HG03342 (cell line): ENCODE measurements around the gene USP32.
"Not testable (repeated sequence)": the region's sequence is repeated elsewhere in the genome, so short reads cannot be mapped to it uniquely, and the experiment has no call there.

Experiments
- ATAC-seq: cut with Tn5 transposase; IDR thresholded peaks from one replicate; pipeline ENCODE4 v1.9.1; 2021; ENCODE audit warnings: mild to moderate bottlenecking, moderate library complexity; ENCODE audit not compliant: unreplicated experiment

The USP32 gene

GRCh38 chr17:60412701-60413100 is 20.8 kb upstream of the USP32 start:
- no peak for ATAC-seq

GRCh38 chr17:60410001-60410400 is 18.1 kb upstream of the USP32 start:
- ATAC-seq = no peak

GRCh38 chr17:60406887-60407286 is 15.0 kb upstream of the USP32 start:
- no peak for ATAC-seq

GRCh38 chr17:60403962-60404361 is 12.0 kb upstream of the USP32 start:
- ATAC-seq = no peak

- no peak for ATAC-seq
Measured at GRCh38 chr17:60403523-60403810, 11.5 kb upstream of the USP32 start.

- no peak for ATAC-seq
Measured at GRCh38 chr17:60401819-60402218, 9.9 kb upstream of the USP32 start.

- peak; percentile 67 for ATAC-seq
Measured at GRCh38 chr17:60398227-60398959, 6.5 kb upstream of the USP32 start.

GRCh38 chr17:60396412-60396811 is 4.5 kb upstream of the USP32 start:
- ATAC-seq = no peak

- ATAC-seq = no peak
Measured at GRCh38 chr17:60395508-60396065, 3.7 kb upstream of the USP32 start.

- no peak for ATAC-seq
Measured at GRCh38 chr17:60393840-60394723, 2.1 kb upstream of the USP32 start.

- ATAC-seq = no peak
Measured at GRCh38 chr17:60392845-60393702, 1.1 kb upstream of the USP32 start.

GRCh38 chr17:60391471-60392041 is 377 bp downstream of the USP32 start:
- ATAC-seq = peak; percentile 23

GRCh38 chr17:60390925-60391470 is 935 bp downstream of the USP32 start:
- ATAC-seq = no peak

- no peak for ATAC-seq
Measured at GRCh38 chr17:60390186-60390585, 1.7 kb downstream of the USP32 start.

GRCh38 chr17:60388742-60389141 is 3.2 kb downstream of the USP32 start:
- ATAC-seq = no peak

- ATAC-seq = no peak
Measured at GRCh38 chr17:60387666-60388065, 4.3 kb downstream of the USP32 start.

GRCh38 chr17:60386147-60387058 is 5.5 kb downstream of the USP32 start:
- ATAC-seq = no peak

- ATAC-seq = not testable (repeated sequence)
Measured at GRCh38 chr17:60384921-60385320, 7.0 kb downstream of the USP32 start.

- no peak for ATAC-seq
Measured at GRCh38 chr17:60383379-60383778, 8.6 kb downstream of the USP32 start.
